Spleen (tissue), 11 donors: ENCODE data around the gene HEG1. TPM values are rescaled to one million over a fixed set of nuclear protein-coding genes. Genes with fewer than 3 reads are reported as not detected.

ENCODE experiments used
- DNase-seq: peaks from one replicate; pipeline ENCODE4 v3.0.0-alpha.2; 2020
- H3K27ac ChIP-seq, 8 donors: fragments of 200-600 bp; sonication (generic) in 7 of 8; 1 replicate in 4 of 8; 2 replicates in 4 of 8; pipeline versions ENCODE4 v1.5.0 to v1.8.0; 2016 to 2021; ENCODE audit warnings: inconsistent platforms in 4 of 8, mild to moderate bottlenecking in 4 of 8, moderate library complexity in 1 of 8
- H3K27me3 ChIP-seq, 7 donors: fragments of 200-600 bp; sonication (generic) in 6 of 7; replicated peaks in 1 of 7; 1 replicate in 4 of 7; 2 replicates in 3 of 7; pipeline versions ENCODE4 v1.5.0 to v1.8.0; 2016 to 2021; ENCODE audit warnings: inconsistent platforms in 3 of 7, mild to moderate bottlenecking in 1 of 7
- H3K36me3 ChIP-seq, 6 donors: fragments of 200-600 bp; sonication (generic) in 5 of 6; 1 replicate in 4 of 6; 2 replicates in 2 of 6; pipeline versions ENCODE4 v1.5.0 to v1.8.0; 2016 to 2021; ENCODE audit warnings: inconsistent platforms in 2 of 6
- H3K4me1 ChIP-seq, 6 donors: fragments of 200-600 bp; sonication (generic) in 5 of 6; 1 replicate in 3 of 6; 2 replicates in 3 of 6; pipeline versions ENCODE4 v1.5.0 to v1.8.0; 2016 to 2021; ENCODE audit warnings: inconsistent platforms in 3 of 6
- H3K4me3 ChIP-seq, 8 donors: fragments of 200-600 bp; sonication (generic) in 7 of 8; 1 replicate in 4 of 8; 2 replicates in 4 of 8; pipeline versions ENCODE4 v1.5.0 to v1.8.0; 2016 to 2021; ENCODE audit warnings: inconsistent platforms in 4 of 8, mild to moderate bottlenecking in 4 of 8, moderate library complexity in 2 of 8
- H3K9me3 ChIP-seq, 8 donors: fragments of 200-600 bp; sonication (generic) in 7 of 8; 1 replicate in 4 of 8; 2 replicates in 4 of 8; pipeline versions ENCODE4 v1.5.0 to v1.8.0; 2016 to 2021; ENCODE audit warnings: inconsistent platforms in 4 of 8
- CTCF ChIP-seq, 11 experiments: fragments of 200-600 bp in 7 of 11; fragments of 450-650 bp in 4 of 11; sonication (generic) in 4 of 11; IDR thresholded peaks in 8 of 11; conservative IDR thresholded peaks in 3 of 11; 1 replicate in 7 of 11; 2 replicates in 4 of 11; pipeline versions ENCODE4 v1.4.0 to v1.8.0; 2016 to 2021; ENCODE audit warnings: antibody characterized with exemption in 11 of 11, inconsistent platforms in 4 of 11, mild to moderate bottlenecking in 1 of 11
- POLR2A ChIP-seq, 3 donors: fragments of 450-650 bp; IDR thresholded peaks; one replicate each; pipeline ENCODE4 v1.5.1; 2017; ENCODE audit warnings: antibody characterized with exemption in 3 of 3, mild to moderate bottlenecking in 1 of 3
- POLR2AphosphoS5 ChIP-seq, 3 donors: sonication (generic); formaldehyde crosslinking; IDR thresholded peaks; one replicate each; pipeline ENCODE4 v1.5.1; 2017; ENCODE audit warnings: antibody characterized with exemption in 3 of 3
- WGBS, 5 donors: extraction: QIAGEN DNeasy Blood & Tissue Kit in 3 of 5; methylation state at CpG; one replicate each; pipeline versions ENCODE4 v1.1.5 to v1.1.7; 2013 to 2018; 5-methylcytosine and 5-hydroxymethylcytosine counted together
- intact Hi-C: fragments of 100-400 bp; cut with DNase I; formaldehyde crosslinking; loops from one replicate; pipeline ENCODE4 v1.15.0; 2023; ENCODE audit warnings: low total_unique reads
- polyA plus RNA-seq, 3 donors: library from polyadenylated mRNA; stranded (reverse); fragments of 200-250 nt; gene quantifications; one replicate each; pipeline ENCODE4 v1.2.1, GENCODE V29; 2013
- total RNA-seq, 7 donors: library from RNA; depleted of rRNA in 3 of 7; stranded (reverse); fragments of >200 nt in 3 of 7; fragmentation: NEBNext Ultra II Directional in 4 of 7; extraction: Animal tissue kit (Norgen Biotek cat#: 25700) in 4 of 7; gene quantifications; one replicate each; pipeline versions ENCODE4 v1.1.0 to v1.2.1, GENCODE V29; 2016 to 2021
- donor health status: healthy with polysubstance abuse.
- donor health status: DM: no; HTN: no; CAD: no; lungs with moderate emphysema.
- donor health status: DM: no; HTN: no; CAD: no.
- donor health status: Bipolar disorder and iron deficiency.
- donor health status: healthy.
- donor health status: DM: no; HTN: no; CAD: no.
- donor health status: DM: yes; HTN: yes; CAD: no.

HEG1 gene
- total and polyA plus RNA-seq, 10 donors = 3.1 to 87.9 (median 64.7) TPM

- TF ChIP-seq POLR2AphosphoS5 (IDR thresholded peaks at IDR 0.05) (no peak), POLR2A (IDR thresholded peaks at IDR 0.05) (no peak), CTCF (IDR thresholded peaks at IDR 0.05 in 8 of 11, conservative IDR thresholded peaks at IDR 0.05 in 3 of 11) (no peak)
- 77 to 88% (median 83%) methylated on average over 5 of the region's 5 CpGs for WGBS, 5 donors
- Histone ChIP-seq H3K36me3 (peaks cover 0 to 79% (median 7%) of the 10 kb centered on the region in 6 donors), H3K4me3 (no peak overlapping the region), H3K27me3 (no peaks in the 10 kb centered on the region), H3K27ac (no peak overlapping the region), H3K4me1 (peaks cover 0 to 35% (median 12%) of the 10 kb centered on the region in 6 donors), H3K9me3 (no peaks in the 10 kb centered on the region)
- DNase-seq = no peak
- intact Hi-C loops = no loop called here
Observed at GRCh38 chr3:124981472-124981871, 74.3 kb downstream of the HEG1 start.

GRCh38 chr3:124978627-124979026, 77.2 kb downstream of the HEG1 start:
- H3K36me3 ChIP-seq = peaks cover 0 to 80% (median 7%) of the 10 kb centered on the region in 6 donors
- H3K27me3 ChIP-seq = no peaks in the 10 kb centered on the region
- no peak for DNase-seq
- no peak overlapping the region for H3K4me3 ChIP-seq
- 95 to 99% (median 97%) methylated on average over 7 of the region's 7 CpGs for WGBS, 5 donors
- TF ChIP-seq CTCF (IDR thresholded peaks at IDR 0.05 in 8 of 11, conservative IDR thresholded peaks at IDR 0.05 in 3 of 11) = no peak
- no peak for TF ChIP-seq POLR2AphosphoS5 (IDR thresholded peaks at IDR 0.05)
- TF ChIP-seq POLR2A (IDR thresholded peaks at IDR 0.05) = no peak
- H3K9me3 ChIP-seq = no peaks in the 10 kb centered on the region
- H3K27ac ChIP-seq = no peak overlapping the region
- H3K4me1 ChIP-seq = peaks cover 0 to 9% (median 2%) of the 10 kb centered on the region in 6 donors
- intact Hi-C loops = no loop called here

- intact Hi-C loops = no loop called here
- H3K9me3 ChIP-seq = no peaks in the 10 kb centered on the region
- WGBS, 5 donors = 84 to 92% (median 89%) methylated on average over 6 of the region's 6 CpGs
- no peaks in the 10 kb centered on the region for H3K4me1 ChIP-seq
- H3K36me3 ChIP-seq = peaks cover 0 to 90% (median 25%) of the 10 kb centered on the region in 6 donors
- H3K4me3 ChIP-seq = no peak overlapping the region
- no peaks in the 10 kb centered on the region for H3K27me3 ChIP-seq
- DNase-seq = no peak
- TF ChIP-seq POLR2AphosphoS5 (IDR thresholded peaks at IDR 0.05) (no peak), POLR2A (IDR thresholded peaks at IDR 0.05) (no peak), CTCF (IDR thresholded peaks at IDR 0.05 in 8 of 11, conservative IDR thresholded peaks at IDR 0.05 in 3 of 11) (no peak)
- H3K27ac ChIP-seq = no peak overlapping the region
Observed at GRCh38 chr3:124976383-124976782, 79.4 kb downstream of the HEG1 start.

GRCh38 chr3:124974691-124975090, 81.1 kb downstream of the HEG1 start:
- WGBS, 5 donors = 94 to 99% (median 96%) methylated on average over 2 of the region's 2 CpGs
- Histone ChIP-seq H3K27ac (no peak overlapping the region), H3K36me3 (peaks cover 0 to 94% (median 41%) of the 10 kb centered on the region in 6 donors), H3K4me1 (peaks cover 0 to 3% (median 0%) of the 10 kb centered on the region in 6 donors), H3K27me3 (no peaks in the 10 kb centered on the region), H3K4me3 (no peak overlapping the region), H3K9me3 (no peaks in the 10 kb centered on the region)
- no peak for DNase-seq
- TF ChIP-seq CTCF (IDR thresholded peaks at IDR 0.05 in 8 of 11, conservative IDR thresholded peaks at IDR 0.05 in 3 of 11) (no peak), POLR2AphosphoS5 (IDR thresholded peaks at IDR 0.05) (no peak)
- intact Hi-C loops = no loop called here
